Ishikawa (cell line): ENCODE data around the gene RNF8.

Experiments used
- CEBPB ChIP-seq: IDR thresholded peaks from 2 replicates; pipeline ENCODE4 v1.6.1; 2012
- CREB1 ChIP-seq: IDR thresholded peaks from 2 replicates; pipeline ENCODE4 v1.6.1; 2012; ENCODE audit warnings: low read depth
- EP300 ChIP-seq: IDR thresholded peaks from 2 replicates; pipeline ENCODE4 v1.6.1; 2012; ENCODE audit warnings: borderline replicate concordance
- MAX ChIP-seq: IDR thresholded peaks from 2 replicates; pipeline ENCODE4 v1.6.1; 2012
- REST ChIP-seq: IDR thresholded peaks from 2 replicates; pipeline ENCODE4 v1.6.1; 2012; ENCODE audit warnings: low read depth, mild to moderate bottlenecking
- TEAD4 ChIP-seq: IDR thresholded peaks from 2 replicates; pipeline ENCODE4 v1.6.1; 2012
- ZBTB7A ChIP-seq: IDR thresholded peaks from 2 replicates; pipeline ENCODE4 v1.6.1; 2012; ENCODE audit warnings: low read depth

GRCh38 chr6:37417393-37417792, 63.6 kb downstream of the RNF8 start:
- TF ChIP-seq EP300, result no peak
- no peak for TF ChIP-seq MAX
- TF ChIP-seq REST, result no peak
- TF ChIP-seq CEBPB, result no peak
- no peak for TF ChIP-seq ZBTB7A
- no peak for TF ChIP-seq CREB1
- TF ChIP-seq TEAD4, result no peak
